ENCODE results near the gene ELP2.

DNA sequence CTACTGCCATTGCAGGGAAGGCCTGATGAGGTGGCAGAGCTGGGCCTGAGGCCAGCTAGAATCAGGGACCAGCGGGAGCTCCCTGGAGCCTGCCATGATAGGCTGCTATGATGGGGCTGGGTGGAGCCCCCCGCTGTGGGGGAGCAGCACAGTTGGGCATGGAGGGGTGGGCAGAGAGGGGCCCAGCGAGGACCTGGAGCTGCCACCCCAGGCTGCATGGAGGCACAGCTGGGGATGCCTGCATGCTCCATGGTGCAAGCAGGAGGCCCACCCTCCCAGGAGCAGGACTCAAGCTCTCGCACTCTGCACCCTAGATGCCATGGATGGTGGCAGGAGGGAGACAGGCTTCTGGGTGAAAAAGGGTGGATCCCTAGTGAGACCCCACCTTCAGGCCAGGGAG, 44.5 kb upstream of the ELP2 start:
- TF ChIP-seq ZNF664 (tag by site-specific recombination; IDR thresholded peaks at IDR 0.05) (no peak), ZNF391 (tag by site-specific recombination; IDR thresholded peaks at IDR 0.05; ENCODE audit: borderline replicate concordance, low read depth) (no peak), CTCF (tag by site-specific recombination; IDR thresholded peaks at IDR 0.05) (no peak), ZNF670 (tag by site-specific recombination; IDR thresholded peaks at IDR 0.05; ENCODE audit: low read depth) (no peak), ZNF513 (tag by site-specific recombination; IDR thresholded peaks at IDR 0.05) (no peak), ZNF510 (tag by site-specific recombination; IDR thresholded peaks at IDR 0.05; ENCODE audit: insufficient replicate concordance) (no peak), GFI1B (tag by site-specific recombination; IDR thresholded peaks at IDR 0.05) (no peak)
- TF ChIP-seq, protein P1, sequence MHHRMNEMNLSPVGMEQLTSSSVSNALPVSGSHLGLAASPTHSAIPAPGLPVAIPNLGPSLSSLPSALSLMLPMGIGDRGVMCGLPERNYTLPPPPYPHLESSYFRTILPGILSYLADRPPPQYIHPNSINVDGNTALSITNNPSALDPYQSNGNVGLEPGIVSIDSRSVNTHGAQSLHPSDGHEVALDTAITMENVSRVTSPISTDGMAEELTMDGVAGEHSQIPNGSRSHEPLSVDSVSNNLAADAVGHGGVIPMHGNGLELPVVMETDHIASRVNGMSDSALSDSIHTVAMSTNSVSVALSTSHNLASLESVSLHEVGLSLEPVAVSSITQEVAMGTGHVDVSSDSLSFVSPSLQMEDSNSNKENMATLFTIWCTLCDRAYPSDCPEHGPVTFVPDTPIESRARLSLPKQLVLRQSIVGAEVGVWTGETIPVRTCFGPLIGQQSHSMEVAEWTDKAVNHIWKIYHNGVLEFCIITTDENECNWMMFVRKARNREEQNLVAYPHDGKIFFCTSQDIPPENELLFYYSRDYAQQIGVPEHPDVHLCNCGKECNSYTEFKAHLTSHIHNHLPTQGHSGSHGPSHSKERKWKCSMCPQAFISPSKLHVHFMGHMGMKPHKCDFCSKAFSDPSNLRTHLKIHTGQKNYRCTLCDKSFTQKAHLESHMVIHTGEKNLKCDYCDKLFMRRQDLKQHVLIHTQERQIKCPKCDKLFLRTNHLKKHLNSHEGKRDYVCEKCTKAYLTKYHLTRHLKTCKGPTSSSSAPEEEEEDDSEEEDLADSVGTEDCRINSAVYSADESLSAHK (tag by site-specific recombination; IDR thresholded peaks at IDR 0.05), result no peak
- TF ChIP-seq, protein P2, sequence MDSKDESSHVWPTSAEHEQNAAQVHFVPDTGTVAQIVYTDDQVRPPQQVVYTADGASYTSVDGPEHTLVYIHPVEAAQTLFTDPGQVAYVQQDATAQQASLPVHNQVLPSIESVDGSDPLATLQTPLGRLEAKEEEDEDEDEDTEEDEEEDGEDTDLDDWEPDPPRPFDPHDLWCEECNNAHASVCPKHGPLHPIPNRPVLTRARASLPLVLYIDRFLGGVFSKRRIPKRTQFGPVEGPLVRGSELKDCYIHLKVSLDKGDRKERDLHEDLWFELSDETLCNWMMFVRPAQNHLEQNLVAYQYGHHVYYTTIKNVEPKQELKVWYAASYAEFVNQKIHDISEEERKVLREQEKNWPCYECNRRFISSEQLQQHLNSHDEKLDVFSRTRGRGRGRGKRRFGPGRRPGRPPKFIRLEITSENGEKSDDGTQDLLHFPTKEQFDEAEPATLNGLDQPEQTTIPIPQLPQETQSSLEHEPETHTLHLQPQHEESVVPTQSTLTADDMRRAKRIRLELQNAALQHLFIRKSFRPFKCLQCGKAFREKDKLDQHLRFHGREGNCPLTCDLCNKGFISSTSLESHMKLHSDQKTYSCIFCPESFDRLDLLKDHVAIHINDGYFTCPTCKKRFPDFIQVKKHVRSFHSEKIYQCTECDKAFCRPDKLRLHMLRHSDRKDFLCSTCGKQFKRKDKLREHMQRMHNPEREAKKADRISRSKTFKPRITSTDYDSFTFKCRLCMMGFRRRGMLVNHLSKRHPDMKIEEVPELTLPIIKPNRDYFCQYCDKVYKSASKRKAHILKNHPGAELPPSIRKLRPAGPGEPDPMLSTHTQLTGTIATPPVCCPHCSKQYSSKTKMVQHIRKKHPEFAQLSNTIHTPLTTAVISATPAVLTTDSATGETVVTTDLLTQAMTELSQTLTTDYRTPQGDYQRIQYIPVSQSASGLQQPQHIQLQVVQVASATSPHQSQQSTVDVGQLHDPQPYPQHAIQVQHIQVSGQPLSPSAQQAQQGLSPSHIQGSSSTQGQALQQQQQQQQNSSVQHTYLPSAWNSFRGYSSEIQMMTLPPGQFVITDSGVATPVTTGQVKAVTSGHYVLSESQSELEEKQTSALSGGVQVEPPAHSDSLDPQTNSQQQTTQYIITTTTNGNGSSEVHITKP (tag by site-specific recombination; IDR thresholded peaks at IDR 0.05), result no peak
- TF ChIP-seq, protein P3, sequence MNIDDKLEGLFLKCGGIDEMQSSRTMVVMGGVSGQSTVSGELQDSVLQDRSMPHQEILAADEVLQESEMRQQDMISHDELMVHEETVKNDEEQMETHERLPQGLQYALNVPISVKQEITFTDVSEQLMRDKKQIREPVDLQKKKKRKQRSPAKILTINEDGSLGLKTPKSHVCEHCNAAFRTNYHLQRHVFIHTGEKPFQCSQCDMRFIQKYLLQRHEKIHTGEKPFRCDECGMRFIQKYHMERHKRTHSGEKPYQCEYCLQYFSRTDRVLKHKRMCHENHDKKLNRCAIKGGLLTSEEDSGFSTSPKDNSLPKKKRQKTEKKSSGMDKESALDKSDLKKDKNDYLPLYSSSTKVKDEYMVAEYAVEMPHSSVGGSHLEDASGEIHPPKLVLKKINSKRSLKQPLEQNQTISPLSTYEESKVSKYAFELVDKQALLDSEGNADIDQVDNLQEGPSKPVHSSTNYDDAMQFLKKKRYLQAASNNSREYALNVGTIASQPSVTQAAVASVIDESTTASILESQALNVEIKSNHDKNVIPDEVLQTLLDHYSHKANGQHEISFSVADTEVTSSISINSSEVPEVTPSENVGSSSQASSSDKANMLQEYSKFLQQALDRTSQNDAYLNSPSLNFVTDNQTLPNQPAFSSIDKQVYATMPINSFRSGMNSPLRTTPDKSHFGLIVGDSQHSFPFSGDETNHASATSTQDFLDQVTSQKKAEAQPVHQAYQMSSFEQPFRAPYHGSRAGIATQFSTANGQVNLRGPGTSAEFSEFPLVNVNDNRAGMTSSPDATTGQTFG (tag by site-specific recombination; IDR thresholded peaks at IDR 0.05; ENCODE audit: borderline replicate concordance), result no peak
